AG09309 (cell line): Measurements from ENCODE around the gene RPS6KA2.
A peak's percentile ranks its signal among the peaks of the same experiment; 100 is the strongest.

Experiments
- DNase-seq: peaks from one replicate; pipeline ENCODE4 v3.0.0-alpha.2; 2010; ENCODE audit warnings: low read depth
- H3K4me3 ChIP-seq: 2 replicates; pipeline ENCODE4 v1.5.1; 2011; ENCODE audit warnings: mild to moderate bottlenecking, low read depth, low read length, moderate library complexity; ENCODE audit not compliant: control insufficient read depth
- CTCF ChIP-seq: IDR thresholded peaks from 2 replicates; pipeline ENCODE4 v1.5.1; 2011; ENCODE audit warnings: mild to moderate bottlenecking, low read depth, low read length, inconsistent platforms; ENCODE audit not compliant: insufficient read depth, control insufficient read depth; ENCODE audit errors: missing control alignments

Gene RPS6KA2

GRCh38 chr6:166624275-166624674 lies 2.8 kb downstream of the RPS6KA2 start:
- peak; percentile 70 for DNase-seq
- H3K4me3 ChIP-seq: no peak overlapping the region
- no peak for TF ChIP-seq CTCF

GRCh38 chr6:166623318-166623717 lies 3.7 kb downstream of the RPS6KA2 start:
- no peak for TF ChIP-seq CTCF
- no peak overlapping the region for H3K4me3 ChIP-seq
- DNase-seq: no peak

DNA sequence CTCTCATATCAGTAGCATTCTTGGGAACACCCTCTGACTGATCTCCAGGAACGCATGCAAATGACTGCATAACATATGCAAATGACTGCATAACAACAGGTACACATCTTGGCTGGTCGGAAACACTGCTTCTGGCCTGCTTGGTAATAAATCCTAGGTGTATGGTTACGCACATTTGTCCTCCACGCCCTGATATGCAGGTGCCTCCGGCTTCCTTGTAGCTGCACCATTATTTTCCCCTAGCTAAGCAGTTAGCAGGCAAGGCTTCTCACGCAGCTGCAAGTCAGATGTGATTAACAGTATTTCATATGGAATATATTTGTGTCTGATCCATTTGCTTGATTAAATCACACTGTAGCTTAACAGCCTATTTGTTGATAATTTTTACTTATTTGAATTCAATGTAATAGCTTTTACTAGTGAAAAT lies 5.9 kb downstream of the RPS6KA2 start:
- TF ChIP-seq CTCF: no peak
- no peak overlapping the region for H3K4me3 ChIP-seq
- DNase-seq: no peak

- TF ChIP-seq CTCF: no peak
- DNase-seq: no peak
- H3K4me3 ChIP-seq: no peak overlapping the region
Measured at GRCh38 chr6:166620478-166621113, 6.5 kb downstream of the RPS6KA2 start.

DNA sequence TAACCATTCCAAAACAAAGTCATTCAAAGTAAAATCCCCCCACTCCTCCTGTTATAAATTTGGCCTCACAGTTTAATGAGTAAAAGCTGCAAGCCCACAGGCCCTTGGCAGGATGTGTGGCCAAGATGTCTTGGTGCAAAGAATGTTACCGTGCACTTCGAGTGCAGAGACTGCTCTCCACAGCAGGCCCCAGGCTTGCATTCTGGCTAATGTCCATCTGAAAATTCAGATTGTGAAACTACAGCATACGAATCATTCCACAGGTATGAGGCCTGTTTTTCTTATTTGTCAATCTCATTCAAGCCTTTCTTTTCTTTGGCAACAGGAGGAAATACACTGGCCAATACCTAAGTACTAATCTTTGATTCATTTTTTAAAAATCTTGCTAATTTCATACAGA lies 7.1 kb downstream of the RPS6KA2 start:
- no peak for TF ChIP-seq CTCF
- H3K4me3 ChIP-seq: no peak overlapping the region
- DNase-seq: peak; percentile 98

- peak; percentile 53 for DNase-seq
- TF ChIP-seq CTCF: no peak
Measured at GRCh38 chr6:166618866-166619761, 7.9 kb downstream of the RPS6KA2 start.

More at GRCh38 chr6:166618866-166619761, 7.9 kb downstream of the RPS6KA2 start:
- H3K4me3 ChIP-seq: no peak overlapping the region
